GDM1 (cell line): ENCODE measurements around the gene CGB2.
"Not testable (repeated sequence)": the region's sequence is repeated elsewhere in the genome, so short reads cannot be mapped to it uniquely, and the experiment has no call there.

ENCODE experiments used
- DNase-seq: peaks from one replicate; lab custom pipeline; 2025; lab: John Stamatoyannopoulos, UW

CGB2 gene

DNA sequence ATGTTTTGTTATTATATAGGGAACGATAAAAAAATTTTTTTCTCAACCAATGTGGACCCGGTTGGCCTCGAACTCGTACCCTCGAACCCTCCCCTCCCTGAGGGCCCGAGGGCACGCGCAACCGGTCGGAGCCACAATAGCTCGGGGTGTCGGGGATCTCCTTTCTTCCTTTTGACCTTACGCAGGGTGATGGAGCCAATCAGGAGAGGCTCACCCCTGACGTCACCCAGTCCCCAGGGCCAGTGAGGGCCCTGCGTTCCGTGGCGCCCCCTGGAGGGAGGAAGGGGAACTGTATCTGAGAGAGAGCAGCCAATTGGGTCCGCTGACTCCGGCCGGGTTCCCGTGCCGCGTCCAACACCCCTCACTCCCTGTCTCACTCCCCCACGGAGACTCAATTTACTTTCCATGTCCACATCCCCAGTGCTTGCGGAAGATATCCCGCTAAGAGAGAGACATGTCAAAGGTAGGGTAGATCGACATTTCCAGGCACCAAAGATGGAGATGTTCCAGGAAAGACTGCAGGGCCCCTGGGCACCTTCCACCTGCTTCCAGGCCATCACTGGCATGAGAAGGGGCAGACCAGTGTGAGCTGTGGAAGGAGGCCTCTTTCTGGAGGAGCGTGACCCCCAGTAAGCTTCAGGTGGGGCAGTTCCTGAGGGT, at the start of gene CGB2:
Gene CGB2 (plus strand): TSS at position 249 of the 660 bp plus-strand sequence. CDS start 206 bp downstream, at position 455.
- not testable (repeated sequence) for DNase-seq

DNA sequence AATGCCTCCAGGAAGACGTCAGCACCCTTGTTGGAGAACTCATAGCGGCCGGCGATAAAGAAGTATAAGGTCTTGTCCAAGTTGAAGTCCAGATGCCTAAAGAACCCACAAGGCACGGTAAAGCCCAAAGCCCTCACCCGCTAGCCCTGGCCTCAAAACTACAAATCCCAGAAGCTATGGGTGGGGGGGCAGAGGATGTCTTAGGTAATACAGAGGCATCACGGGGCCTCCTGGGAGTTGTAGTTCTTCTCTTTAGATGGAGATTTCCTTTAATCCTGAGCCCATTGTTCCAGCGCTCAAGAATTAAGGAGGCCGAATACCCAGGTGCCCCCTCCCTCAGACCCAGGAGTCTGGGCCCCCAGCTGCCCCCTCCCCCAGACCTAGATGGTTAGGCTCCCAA, 49.4 kb upstream of the CGB2 start:
- no peak for DNase-seq

DNA sequence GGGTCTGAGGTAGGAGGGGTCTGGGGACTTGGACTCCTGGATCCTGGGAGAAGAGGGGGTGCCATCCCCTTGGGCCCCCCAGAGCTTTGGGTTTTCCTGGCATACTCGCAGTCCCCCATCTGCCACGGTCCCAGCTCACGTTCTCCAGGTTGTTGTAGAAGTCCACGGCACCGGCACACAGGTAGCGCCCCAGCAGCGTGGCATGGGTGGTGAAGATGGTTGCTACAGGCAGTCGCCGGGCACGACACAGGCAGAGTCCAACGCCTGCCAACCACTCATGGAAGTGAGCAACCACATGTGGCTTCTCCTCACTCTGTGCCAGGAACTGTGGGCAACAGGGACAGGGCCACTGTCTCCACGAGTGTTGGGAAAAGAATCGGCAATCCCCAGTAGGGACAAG, 46.0 kb upstream of the CGB2 start:
- DNase-seq: no peak

DNA sequence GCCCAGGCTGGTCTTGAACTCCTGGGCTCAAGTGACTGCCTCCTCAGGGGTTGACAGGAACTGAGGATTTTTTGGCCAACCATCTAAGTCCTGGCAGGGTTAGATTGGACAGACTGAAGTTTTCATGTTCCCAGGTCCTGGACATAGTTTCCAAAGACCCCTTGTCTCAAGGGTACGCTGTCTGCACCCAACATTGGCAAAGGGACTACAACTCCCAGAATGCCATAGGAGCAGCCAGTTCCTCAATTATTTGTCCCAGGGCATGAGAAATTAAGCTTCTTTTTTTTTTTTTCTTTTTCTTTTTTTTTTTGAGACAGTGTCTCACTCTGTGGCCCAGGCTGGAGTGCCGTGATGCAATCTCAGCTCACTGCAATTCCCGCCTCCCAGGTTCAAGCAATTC, 45.5 kb upstream of the CGB2 start:
- no peak for DNase-seq

DNA sequence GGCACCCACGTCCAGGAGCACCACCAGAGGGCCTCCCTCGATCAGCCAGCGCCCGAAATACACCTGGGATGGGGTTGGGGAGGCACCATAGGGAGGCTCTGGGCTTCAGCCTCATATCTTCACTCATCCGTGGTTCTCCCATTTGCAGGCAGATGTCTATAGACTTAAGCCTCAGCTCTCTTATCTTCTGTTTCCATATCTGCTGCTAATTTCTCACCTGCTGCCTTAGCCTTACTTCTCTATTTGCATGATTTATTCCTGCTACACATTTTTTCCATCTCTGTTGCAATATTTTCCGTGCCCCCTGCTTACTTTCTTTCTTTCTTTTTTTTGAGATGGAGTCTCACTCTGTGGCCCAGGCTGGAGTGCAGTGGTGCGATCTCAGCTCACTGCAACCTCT, 44.4 kb upstream of the CGB2 start:
- DNase-seq: no peak

DNA sequence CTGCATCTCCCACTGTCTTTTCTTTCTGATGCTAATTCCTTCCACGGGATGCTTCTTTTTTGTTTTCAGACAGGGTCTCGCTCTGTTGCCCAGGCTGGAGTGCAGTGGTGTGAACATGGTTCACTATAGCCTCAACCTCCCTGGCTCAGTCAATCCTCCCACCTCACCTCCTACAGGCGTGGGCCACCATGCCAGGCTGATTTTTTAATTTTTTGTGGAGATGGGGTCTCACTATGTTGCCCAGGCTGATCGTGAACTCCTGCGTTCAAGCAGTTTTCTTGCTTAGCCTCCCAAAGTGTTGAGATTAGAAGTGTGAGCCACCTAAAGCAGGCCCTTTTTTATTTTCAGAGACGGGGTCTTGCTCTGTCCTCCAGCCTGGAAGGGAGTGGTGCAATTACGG, 43.4 kb upstream of the CGB2 start:
- DNase-seq: no peak

DNA sequence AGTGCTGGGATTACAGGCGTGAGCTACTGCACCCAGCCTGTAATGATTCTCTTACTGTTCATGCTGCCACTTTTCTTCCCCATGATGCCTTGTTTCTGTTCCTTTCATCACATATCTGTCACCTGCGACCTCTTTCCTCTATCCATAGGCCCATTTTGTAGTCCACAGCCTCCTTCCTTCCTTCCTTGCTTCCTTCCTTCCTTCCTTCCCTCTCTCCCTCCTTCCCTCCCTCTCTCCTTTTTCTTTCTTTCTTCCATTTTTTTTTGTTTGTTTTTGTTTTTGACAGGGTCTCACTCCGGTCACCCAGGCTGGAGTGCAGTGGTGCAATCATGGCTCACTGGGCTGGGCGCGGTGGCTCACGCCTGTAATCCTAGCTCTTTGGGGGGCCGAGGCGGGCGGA, 42.8 kb upstream of the CGB2 start:
- no peak for DNase-seq

DNA sequence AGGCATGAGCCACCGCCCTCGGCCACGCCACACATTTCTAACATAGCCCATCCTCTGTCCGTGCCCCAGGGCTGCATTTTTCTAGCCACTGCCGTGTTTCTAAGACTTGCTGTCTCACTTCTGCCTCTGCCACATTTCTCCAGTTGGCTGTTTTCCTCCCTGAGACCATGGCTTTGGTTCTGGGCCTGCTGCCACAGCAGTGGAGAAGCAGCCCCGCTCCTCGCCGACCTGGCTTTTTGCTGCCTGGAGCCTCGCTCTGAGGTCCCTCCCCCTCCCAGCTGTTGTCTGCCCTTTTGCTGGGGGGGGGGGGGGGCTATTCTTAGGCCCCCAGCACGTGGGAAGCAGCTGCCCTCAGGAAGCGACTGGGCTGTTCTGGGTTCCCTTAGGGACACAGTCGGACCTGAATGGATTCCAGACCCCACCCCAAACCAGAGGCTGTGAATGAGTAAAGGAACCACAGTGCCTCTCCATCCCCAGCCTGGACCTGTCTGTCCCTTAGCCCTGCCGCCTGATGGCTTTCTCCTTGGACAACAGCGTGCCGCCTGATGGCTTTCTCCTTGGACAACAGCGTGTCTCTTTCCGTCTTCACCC, 41.9 kb upstream of the CGB2 start:
- no peak for DNase-seq

DNA sequence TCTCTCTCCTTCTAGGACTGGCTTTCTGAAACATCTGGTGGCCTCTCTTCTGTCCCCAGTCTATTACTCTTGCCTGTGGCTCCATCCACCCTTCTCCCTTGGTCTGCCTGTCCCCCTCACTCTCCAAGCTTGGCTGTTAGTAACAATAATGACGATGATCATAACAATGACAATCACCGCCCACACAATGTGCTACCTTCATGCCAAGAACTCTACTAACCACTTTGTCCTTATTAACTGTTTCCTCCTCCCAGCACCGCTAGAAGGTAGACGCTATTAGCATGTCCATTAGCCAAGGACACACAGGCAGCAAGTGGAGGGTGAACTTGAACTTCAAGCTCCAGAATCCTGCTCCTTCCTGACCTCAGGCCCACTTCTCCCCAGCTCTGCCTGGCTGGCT, 41.3 kb upstream of the CGB2 start:
- no peak for DNase-seq

DNA sequence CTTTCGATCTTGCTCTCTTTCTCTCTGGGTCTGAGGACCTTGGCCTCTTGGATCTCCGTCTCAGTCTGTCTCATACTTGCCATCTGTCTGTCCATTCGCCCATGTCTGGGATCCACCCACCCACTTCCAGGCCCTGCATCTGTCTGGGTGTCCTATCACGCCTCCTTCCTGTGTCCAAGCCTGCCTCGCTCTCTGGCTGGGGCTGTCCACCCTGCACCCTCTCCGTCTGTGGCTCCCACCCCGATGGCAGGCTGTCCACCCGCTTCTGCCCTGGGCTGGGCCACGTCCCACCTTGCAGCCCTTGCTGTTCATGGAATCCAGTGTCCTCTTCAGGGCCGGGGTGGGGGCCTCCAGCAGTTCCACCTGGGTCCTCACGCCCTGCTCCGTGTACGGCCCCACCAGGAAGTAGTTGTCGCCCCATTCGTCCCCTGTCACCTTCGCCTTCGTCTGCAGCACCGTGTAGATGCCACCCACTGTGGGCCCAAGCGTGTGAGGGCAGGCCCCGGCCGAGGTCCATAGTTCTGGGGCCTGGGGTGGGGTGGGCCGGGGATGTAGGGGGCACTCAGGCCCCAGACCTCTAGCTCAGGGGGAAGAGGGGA, 40.6 kb upstream of the CGB2 start:
- DNase-seq: no peak

DNA sequence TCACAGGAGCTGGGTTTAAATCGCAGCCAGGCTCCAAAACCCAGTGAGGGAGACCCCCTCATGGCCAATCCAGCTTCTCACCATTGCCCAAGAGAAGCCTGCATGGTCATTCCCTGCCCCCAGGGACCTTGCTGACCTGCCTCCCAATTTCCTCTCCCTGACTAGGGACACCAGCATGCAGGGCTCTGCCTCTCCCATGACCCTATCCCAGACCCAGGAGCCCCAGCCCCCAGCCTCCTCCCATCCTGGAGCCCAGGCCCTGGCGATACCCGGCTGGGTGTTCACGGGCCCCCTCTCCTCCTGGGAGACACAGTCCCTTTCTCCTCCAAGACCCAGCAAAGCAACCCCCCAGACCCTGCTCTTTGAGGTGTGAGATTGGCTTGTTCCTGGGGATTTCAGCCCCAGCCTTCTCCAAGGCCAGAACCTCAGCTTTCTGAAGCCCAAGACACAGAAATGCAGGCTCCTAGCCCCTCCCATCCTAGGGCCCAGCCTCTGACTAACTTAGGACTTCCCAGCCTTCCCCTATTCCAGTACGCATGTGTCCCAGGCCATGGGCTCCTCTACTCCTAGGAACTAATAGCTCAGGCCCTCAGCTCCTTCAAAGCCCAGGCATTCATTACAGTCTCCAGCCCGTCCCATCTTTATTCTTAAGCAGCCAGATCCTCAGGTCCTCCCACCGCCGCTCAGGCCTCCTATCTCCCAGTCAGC, 39.7 kb upstream of the CGB2 start:
- no peak for DNase-seq

DNA sequence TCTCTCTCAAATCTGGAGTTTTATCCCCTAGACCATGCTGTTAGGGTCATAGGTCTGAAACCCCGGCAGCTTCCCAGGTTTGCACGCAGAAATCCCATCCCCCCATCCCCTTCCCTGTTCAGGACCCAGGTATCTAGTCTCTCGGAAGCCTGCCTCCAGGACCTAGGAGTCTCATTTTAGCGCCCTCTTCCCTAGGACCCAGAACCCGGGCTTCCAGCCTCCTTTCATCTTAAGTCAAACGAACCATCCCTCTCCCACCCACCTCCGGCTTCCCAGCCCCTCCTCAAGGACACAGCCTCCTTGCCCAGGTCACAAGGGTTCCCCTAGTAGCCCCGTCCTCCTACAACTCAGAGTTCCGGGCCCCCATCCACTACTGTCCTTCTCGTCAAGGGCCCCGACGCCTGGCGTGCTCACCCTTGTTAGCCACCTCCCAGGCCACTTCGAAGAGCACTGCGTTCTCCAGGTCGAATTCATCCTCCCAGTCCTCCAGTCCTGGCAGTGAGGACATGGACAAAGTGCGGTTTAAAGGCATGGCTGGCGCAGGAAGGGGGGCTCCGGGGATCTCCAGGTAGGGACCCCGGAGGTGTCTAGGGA, 39.0 kb upstream of the CGB2 start:
- DNase-seq: no peak

DNA sequence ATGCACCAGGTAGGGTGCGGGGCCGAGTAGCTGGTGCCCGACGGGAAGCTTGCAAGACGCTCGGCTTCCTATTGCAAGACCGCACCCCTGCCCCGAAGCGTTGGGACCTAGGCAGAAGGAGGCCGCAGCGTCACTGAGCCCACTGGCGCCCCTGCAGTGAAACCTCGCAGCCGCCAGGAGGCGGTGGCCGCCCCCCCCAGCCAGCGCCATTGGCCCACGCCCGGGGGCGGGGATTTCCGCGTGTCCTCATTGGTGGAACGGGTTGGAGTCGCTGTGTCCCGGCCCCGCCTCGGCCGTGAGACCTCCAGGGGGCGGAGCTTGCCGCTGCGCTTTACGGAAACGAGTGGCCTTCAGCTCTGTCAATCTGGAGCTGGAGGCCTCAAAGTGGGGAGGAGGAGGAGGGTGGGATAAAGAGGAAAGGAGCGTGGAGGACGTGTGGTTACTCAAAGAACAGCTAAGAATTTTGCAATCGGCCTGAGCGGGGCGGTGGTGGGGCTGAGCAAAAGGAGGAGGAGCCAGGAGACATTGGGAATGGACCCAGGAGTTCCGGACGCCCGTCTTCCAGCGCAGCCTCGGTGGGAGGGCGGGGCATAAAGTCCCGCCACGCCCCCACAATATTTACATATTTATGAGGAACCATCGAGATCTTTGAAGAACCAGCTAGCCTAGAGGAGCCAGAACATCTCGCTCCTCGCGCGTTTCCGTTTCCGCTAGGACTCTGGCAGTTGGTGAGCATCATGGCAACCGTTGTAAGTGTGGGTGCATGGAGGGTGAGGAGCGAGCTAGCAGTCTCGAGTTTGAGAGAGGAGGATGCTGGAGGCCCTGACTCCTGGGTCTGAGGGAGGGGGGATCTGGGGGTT, 38.3 kb upstream of the CGB2 start, which contains the start of the genes GYS1 and RUVBL2:
Gene GYS1 (minus strand): TSS at position 135 of the 860 bp plus-strand sequence. CDS start 197 bp downstream, outside the sequence.
Gene RUVBL2 (plus strand): TSS at position 713 of the 860 bp plus-strand sequence. CDS start 25 bp downstream, at position 738.
- DNase-seq: peak; percentile 99

DNA sequence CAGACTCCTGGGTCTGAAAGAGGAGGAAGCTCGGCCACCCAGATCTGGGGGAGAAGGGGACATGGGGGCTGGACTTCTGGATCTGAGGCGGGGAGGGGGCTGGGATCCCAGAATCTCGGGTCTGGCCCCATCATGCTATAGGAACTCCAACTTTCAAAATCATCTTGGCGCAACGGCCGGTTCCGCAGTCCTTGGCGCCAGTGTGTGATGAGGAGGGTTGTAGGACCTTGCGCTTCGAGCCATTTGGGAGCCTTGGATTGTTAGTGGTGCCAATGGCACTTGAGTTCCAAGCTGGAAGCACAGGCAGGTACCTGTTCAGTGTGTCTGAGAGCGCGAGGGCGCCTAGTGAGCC, 37.7 kb upstream of the CGB2 start:
- DNase-seq: no peak

DNA sequence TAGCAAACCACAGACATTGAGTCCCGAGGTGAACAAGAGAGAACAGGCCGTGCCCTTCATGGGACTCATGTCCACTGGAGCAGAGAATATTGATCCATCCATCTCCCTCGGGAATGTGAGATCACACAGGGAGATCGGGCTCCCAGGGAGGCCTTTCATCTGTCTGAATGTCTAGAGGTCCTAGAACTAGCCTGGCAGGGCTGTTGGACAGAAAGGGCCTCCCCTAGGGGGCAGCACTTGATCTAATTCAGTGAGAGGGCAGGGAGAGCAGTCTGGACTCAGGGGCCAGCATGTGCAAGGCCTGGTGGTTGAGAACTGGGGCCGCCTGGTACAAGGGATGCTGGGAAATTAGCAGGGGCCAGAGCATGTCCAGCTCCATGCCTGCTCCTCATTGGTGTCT, 33.7 kb upstream of the CGB2 start:
- peak; percentile 42 for DNase-seq

DNA sequence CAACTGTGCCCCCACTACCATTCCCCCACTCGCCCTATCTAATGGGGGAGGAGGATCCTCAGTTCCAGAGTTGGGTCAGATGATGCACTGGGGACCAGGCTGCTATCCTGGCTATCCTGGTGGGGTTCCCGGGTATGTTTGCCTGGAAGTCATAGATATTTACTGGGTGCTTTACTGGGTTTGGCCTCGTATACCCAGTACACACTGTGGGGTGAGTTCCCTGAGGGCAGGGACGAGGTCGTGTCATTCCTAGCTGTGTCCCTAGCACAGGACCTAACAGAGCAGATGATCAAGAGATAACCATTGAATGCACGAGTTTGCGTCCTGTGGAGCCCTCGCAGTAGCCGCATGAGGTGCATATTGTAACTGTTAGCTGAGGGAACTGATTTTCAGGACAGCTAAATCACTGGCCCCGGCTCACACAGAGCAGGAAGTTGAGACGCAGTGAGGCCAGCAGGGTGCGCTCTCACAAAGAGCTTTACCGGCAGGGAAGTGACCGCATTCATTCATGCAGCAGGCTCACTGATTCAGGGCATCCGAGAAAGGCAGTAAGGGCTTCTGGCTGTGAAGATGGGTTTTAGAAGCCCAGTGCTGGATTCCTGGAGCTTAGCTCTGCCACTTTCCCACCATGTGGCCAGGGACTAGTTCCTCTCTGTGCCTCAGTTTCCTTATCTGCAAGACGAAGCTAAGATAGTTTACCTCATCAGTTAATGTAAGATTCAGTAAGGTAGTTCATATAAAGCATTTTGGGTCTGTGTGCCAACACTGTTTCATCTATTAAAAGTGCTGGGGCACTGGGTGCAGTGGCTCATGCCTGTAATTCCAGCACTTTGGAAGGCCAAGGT, 32.0 kb upstream of the CGB2 start:
- DNase-seq: no peak

DNA sequence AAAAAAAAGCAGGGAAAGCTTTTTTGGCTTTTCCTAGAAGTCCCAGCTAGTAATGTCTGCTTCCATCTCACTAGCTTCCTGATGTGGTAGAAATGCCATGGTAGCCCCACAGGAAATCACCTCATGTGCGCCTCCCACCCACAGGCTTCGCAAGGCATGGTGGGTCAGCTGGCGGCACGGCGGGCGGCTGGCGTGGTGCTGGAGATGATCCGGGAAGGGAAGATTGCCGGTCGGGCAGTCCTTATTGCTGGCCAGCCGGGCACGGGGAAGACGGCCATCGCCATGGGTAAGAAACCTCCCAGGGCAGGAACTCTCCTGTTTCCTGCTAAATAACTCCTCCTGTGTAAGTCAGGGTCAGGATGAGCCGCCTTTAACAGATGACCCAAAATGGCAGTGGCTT, 27.6 kb upstream of the CGB2 start:
- no peak for DNase-seq

DNA sequence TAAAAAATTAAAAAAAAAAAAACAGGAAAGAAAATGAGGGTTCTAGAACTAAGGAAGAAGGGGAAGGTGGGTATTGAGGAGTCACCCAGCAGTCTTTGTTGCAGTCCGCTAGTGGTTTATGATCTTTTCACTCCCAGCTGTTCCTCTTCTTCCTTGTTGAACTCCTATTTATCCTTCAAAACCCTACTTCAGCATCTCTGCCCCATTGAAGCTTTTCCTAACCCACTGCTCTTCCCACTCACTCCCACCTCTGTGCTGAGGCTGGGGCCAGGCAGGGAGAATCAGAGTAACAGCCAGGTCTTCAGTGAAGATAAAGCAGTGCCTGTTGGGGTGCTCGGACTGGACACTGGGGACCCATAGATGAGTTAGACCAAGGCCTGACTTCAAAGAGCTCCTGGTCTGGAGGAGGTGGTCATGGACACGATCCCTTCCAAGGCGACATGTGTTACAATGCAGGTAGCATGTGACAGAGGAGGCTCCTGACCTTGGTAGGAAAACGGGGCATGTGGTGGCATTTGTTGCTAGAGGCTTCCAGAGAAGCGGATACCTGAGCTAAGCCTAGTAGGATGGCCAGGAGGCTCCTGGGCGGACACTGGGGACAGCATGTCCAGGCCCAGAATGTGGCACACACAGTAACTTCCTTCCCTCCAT, 26.6 kb upstream of the CGB2 start:
- DNase-seq: no peak

DNA sequence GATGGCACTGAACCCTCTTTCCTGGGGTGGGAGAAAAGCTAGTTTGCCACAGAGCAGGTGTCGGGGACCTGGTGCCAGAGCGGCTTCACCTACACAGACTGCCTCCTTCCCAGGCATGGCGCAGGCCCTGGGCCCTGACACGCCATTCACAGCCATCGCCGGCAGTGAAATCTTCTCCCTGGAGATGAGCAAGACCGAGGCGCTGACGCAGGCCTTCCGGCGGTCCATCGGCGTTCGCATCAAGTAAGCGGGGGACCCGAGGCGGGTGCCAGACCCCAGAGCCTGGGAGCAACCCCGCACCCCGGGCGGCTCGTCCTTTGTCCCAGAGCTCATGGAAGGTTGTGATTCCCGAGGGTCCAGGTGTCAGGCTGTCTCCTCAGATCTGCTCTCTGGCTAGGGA, 24.8 kb upstream of the CGB2 start:
- DNase-seq: no peak

DNA sequence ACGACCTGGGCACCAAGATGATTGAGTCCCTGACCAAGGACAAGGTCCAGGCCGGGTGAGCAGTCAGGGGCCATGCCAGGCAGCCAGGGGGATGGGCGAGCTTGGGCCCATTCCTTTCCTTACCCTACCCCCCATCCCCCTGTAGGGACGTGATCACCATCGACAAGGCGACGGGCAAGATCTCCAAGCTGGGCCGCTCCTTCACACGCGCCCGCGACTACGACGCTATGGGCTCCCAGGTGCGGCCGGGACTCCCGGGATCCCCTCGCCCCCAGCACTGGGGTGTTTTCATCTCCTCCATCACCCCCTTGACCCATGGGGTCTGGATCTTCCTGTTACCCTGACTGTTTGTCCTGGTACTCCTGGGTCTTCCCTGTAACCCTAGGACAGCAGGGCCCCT, 21.9 kb upstream of the CGB2 start:
- DNase-seq: no peak
